OCI-LY1 (cell line): ENCODE data around the gene EFEMP2.

Source experiments
- H2AFZ ChIP-seq: fragments of 200-600 bp; sonication (generic), shearing (Covaris generic); 2 replicates; pipeline ENCODE4 v1.6.0; 2014; ENCODE audit warnings: antibody characterized with exemption, mild to moderate bottlenecking, low read length
- H3F3A ChIP-seq: fragments of 200-600 bp; sonication (generic), shearing (Covaris generic); 2 replicates; pipeline ENCODE4 v1.6.0; 2014; ENCODE audit warnings: mild to moderate bottlenecking, antibody characterized with exemption, low read length, moderate library complexity; ENCODE audit not compliant: insufficient read depth
- H3K27ac ChIP-seq: fragments of 200-600 bp; sonication (generic); 2 replicates; pipeline ENCODE4 v1.5.1; 2014; ENCODE audit warnings: low read length, mixed run types, mild to moderate bottlenecking, low read depth; ENCODE audit not compliant: poor library complexity, severe bottlenecking
- H3K27me3 ChIP-seq: fragments of 200-600 bp; sonication (generic); 2 replicates; pipeline ENCODE4 v1.6.0; 2014; ENCODE audit warnings: antibody characterized with exemption, mild to moderate bottlenecking, low read length, moderate library complexity; ENCODE audit not compliant: insufficient read depth
- H3K36me3 ChIP-seq: fragments of 200-600 bp; sonication (generic); 2 replicates; pipeline ENCODE4 v1.6.1; 2014; ENCODE audit warnings: mild to moderate bottlenecking, antibody characterized with exemption, low read length, moderate library complexity, mixed read lengths; ENCODE audit not compliant: insufficient read depth
- H3K4me1 ChIP-seq: fragments of 200-600 bp; sonication (generic); 2 replicates; pipeline ENCODE4 v1.5.1; 2014; ENCODE audit warnings: mild to moderate bottlenecking, low read length, moderate library complexity; ENCODE audit not compliant: insufficient read depth, severe bottlenecking
- H3K4me2 ChIP-seq: fragments of 200-600 bp; sonication (generic), shearing (Covaris generic); 2 replicates; pipeline ENCODE4 v1.6.1; 2014; ENCODE audit warnings: low read length
- H3K4me3 ChIP-seq: fragments of 200-600 bp; sonication (generic); 2 replicates; pipeline ENCODE4 v1.5.1; 2014; ENCODE audit warnings: low read length, low read depth, mild to moderate bottlenecking, mixed read lengths; ENCODE audit not compliant: poor library complexity, severe bottlenecking
- H3K79me2 ChIP-seq: fragments of 200-600 bp; shearing (Covaris generic); 2 replicates; pipeline ENCODE4 v1.6.1; 2016; ENCODE audit warnings: mixed run types, low read length, mixed read lengths; ENCODE audit not compliant: insufficient read depth
- H3K9ac ChIP-seq: fragments of 200-600 bp; sonication (generic), shearing (Covaris generic); 2 replicates; pipeline ENCODE4 v1.6.1; 2014; ENCODE audit warnings: mild to moderate bottlenecking, low read length, mixed read lengths
- H3K9me2 ChIP-seq: fragments of 200-600 bp; sonication (generic), shearing (Covaris generic); 2 replicates; pipeline ENCODE4 v1.6.1; 2014; ENCODE audit warnings: low read depth, mild to moderate bottlenecking, low read length, mixed read lengths
- H3K9me3 ChIP-seq: fragments of 200-600 bp; shearing (Covaris generic); 2 replicates; pipeline ENCODE4 v1.6.1; 2014; ENCODE audit warnings: low read length, mixed read lengths
- H4K20me1 ChIP-seq: fragments of 200-600 bp; sonication (generic), shearing (Covaris generic); 2 replicates; pipeline ENCODE4 v1.6.0; 2016; ENCODE audit warnings: mild to moderate bottlenecking, low read length; ENCODE audit not compliant: insufficient read depth
- EZH2 ChIP-seq: fragments of 200-600 bp; sonication (generic), shearing (Covaris generic); IDR thresholded peaks from 2 replicates; pipeline ENCODE4 v1.8.0; 2017; ENCODE audit warnings: borderline replicate concordance, mixed run types, mild to moderate bottlenecking, antibody characterized with exemption, low read length, moderate library complexity, mixed read lengths
- TF ChIP-seq, protein P1 (sequence below): fragments of 200-600 bp; sonication (generic), shearing (Covaris generic); IDR thresholded peaks from 2 replicates; pipeline ENCODE4 v1.5.1; 2017; ENCODE audit warnings: mild to moderate bottlenecking, antibody characterized with exemption, low read length, moderate library complexity, mixed read lengths

Gene EFEMP2

DNA sequence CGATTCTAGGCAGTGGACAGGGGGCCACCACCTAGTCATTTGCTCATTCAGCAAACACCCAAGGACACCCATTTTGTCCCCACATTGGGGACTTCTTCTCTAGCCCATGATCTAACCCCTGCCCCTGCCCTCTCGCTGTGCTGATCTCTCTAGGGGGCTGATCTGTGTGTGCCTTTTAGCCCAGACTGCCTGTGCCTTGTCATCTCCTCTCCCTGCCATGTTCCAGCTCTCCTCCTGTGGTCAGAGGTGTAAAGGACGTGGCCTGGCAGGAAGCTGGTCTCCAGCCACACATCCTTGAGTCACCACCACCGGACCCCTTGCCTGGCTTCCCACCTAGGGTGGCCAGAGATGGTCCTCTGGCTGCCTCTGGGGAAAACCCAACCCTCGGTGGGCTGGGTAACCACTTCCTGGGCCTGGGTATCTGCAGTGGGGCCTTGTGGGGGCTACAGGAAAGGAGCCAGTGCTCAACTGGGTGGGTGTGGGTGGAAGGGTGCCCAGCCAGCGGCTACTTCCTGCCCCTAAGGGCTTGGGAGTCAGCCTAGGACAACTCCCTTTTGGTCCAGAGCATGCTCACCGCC lies 8.3 kb upstream of the EFEMP2 start:
- TF ChIP-seq, protein P1, sequence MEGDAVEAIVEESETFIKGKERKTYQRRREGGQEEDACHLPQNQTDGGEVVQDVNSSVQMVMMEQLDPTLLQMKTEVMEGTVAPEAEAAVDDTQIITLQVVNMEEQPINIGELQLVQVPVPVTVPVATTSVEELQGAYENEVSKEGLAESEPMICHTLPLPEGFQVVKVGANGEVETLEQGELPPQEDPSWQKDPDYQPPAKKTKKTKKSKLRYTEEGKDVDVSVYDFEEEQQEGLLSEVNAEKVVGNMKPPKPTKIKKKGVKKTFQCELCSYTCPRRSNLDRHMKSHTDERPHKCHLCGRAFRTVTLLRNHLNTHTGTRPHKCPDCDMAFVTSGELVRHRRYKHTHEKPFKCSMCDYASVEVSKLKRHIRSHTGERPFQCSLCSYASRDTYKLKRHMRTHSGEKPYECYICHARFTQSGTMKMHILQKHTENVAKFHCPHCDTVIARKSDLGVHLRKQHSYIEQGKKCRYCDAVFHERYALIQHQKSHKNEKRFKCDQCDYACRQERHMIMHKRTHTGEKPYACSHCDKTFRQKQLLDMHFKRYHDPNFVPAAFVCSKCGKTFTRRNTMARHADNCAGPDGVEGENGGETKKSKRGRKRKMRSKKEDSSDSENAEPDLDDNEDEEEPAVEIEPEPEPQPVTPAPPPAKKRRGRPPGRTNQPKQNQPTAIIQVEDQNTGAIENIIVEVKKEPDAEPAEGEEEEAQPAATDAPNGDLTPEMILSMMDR: no peak
- TF ChIP-seq EZH2: no peak
- H3K79me2 ChIP-seq: no peaks in the 10 kb centered on the region
- peaks cover 5% of the 10 kb centered on the region for H3K4me1 ChIP-seq
- H4K20me1 ChIP-seq: no peaks in the 10 kb centered on the region
- no peaks in the 10 kb centered on the region for H3K9me2 ChIP-seq
- no peaks in the 10 kb centered on the region for H3K27me3 ChIP-seq
- no peak overlapping the region for H3K4me2 ChIP-seq
- H3F3A ChIP-seq: no peaks in the 10 kb centered on the region
- no peak overlapping the region for H2AFZ ChIP-seq
- H3K4me3 ChIP-seq: no peak overlapping the region
- H3K9me3 ChIP-seq: no peaks in the 10 kb centered on the region
- H3K27ac ChIP-seq: no peak overlapping the region
- H3K9ac ChIP-seq: no peak overlapping the region
- peaks cover 35% of the 10 kb centered on the region for H3K36me3 ChIP-seq

DNA sequence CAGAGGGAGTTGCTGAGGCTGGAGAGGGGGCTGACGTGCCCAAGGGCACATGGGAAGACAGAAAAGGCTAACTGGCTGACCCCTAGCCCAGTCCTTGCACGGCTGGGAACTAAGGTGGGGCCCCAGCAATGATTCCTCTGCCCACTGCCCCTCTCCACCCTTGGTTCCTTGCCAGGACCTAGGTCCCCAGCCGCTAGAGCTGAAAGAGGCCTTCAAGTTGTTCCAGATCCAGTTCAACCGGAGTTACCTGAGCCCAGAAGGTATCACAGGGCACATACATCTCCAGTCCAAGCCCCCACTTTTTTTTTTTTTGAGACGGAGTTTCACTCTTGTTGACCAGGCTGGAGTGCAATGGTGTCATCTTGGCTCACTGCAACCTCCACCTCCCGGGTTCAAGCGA lies 7.4 kb upstream of the EFEMP2 start:
- Histone ChIP-seq H3K27ac (no peak overlapping the region), H3K79me2 (no peaks in the 10 kb centered on the region), H4K20me1 (no peaks in the 10 kb centered on the region), H3K27me3 (no peaks in the 10 kb centered on the region), H3K36me3 (peaks cover 27% of the 10 kb centered on the region), H3K4me2 (no peak overlapping the region), H2AFZ (no peak overlapping the region), H3K4me1 (peaks cover 3% of the 10 kb centered on the region), H3K9me3 (no peaks in the 10 kb centered on the region), H3K9me2 (no peaks in the 10 kb centered on the region), H3K4me3 (no peak overlapping the region), H3K9ac (no peak overlapping the region), H3F3A (no peaks in the 10 kb centered on the region)
- TF ChIP-seq EZH2: no peak
- TF ChIP-seq, protein P1: no peak

DNA sequence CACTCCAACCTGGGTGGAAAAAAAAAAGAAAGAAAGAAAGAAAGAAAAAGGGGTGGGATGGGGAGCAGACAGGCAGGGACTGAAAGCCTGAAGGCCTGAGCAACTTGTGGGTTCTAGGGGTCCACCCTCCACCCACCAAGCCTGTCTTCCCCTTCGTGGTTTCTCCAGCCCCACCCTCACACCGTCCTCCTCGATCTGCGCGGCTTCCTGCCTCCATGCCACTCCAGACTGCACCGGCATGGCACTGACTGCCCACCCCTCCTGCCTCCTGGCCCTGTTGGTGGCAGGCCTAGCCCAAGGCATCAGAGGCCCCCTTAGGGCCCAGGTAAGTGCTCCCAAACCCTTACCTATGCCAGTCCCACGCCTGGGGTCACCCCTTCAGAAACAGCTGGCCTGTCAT lies 7.0 kb upstream of the EFEMP2 start, which contains the start of gene CTSW:
Gene CTSW (plus strand): TSS at position 221 of the 400 bp plus-strand sequence. CDS start 18 bp downstream, at position 239.
- TF ChIP-seq, protein P1: no peak
- no peak for TF ChIP-seq EZH2

More for the DNA sequence above, 7.0 kb upstream of the EFEMP2 start, which contains the start of gene CTSW:
- Histone ChIP-seq H3K27ac (no peak within 1 kb of the TSS), H3K79me2 (no peaks in the 10 kb centered on the region), H3K4me1 (no peaks in the 10 kb centered on the region), H3K36me3 (peaks cover 25% of the 10 kb centered on the region), H3F3A (no peaks in the 10 kb centered on the region), H3K27me3 (no peaks in the 10 kb centered on the region), H3K9me3 (no peaks in the 10 kb centered on the region), H3K4me2 (no peak within 1 kb of the TSS), H3K9me2 (no peaks in the 10 kb centered on the region), H2AFZ (no peak within 1 kb of the TSS), H4K20me1 (no peaks in the 10 kb centered on the region), H3K9ac (no peak within 1 kb of the TSS), H3K4me3 (no peak within 1 kb of the TSS)
